ENCODE measurements around the gene ACER3. TPM values are rescaled to one million over a fixed set of nuclear protein-coding genes. Genes with fewer than 3 reads are reported as not detected.

Gene ACER3
- total RNA-seq, 1 experiment from 2014 or later = 26.2 TPM

DNA sequence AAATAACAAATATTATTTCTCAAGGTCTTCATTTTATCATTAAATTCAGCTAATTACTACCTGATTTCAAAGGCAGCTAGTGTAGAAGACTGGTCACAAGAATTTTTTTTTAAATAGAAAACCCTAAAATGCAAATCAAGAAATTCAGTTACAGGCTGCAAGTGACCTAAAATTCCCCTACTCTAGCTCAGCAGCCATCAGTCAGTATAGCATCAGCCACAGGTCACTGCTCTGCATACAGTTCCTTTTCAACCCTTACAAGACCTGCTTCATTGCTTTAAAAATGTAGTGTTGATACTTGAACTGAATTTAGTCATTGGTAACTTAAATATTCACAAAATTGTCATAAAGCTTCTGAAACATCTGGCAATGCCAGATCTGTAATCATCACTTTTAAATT lies 164.0 kb downstream of the ACER3 start:
- in situ Hi-C loops (cut with HindIII; ENCODE audit: low sequenced_read_pairs) = no loop called here
- DNase-seq (ENCODE audit: low spot score) = no peak

DNA sequence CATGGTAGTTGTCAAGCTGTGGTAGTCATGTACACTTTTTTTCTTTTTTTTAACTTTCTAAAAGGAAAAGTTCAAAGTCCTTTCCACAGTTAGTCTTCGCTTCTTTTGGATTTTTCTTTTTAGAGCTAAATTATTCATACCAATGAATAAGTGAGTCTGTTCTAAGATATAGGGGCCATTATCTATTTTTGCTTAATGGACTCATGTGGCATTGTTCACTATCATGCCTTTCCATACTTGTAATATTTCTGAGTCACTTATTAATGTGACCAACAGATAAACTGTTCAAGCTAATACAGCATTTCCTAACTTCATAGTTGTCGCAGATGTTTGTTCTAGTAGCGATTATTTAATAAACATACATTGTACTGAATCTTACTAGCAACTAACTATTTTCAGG lies 165.5 kb downstream of the ACER3 start:
- no peak for DNase-seq (ENCODE audit: low spot score)
- in situ Hi-C loops (cut with HindIII; ENCODE audit: low sequenced_read_pairs) = no loop called here

DNA sequence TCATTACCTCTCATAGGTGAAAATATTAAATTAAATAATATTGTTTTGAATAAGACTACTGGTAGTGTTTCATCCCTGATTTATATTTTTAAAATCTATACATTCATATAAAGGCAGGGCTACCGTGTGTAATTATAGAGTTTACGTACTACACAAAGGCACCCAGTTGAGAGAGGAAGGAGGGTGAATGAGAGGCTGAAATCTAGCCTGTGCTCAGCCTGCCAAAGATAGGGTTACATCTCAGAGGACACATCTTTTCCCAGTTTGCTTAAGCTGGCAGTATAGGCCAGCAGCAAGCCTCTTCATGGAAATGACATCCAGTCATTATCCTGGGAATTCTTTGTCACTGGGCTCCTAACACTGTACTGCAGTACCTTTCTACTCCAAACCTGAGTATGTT lies 166.0 kb downstream of the ACER3 start:
- in situ Hi-C loops (cut with HindIII; ENCODE audit: low sequenced_read_pairs) = no loop called here
- no peak for DNase-seq (ENCODE audit: low spot score)

GRCh38 chr11:77027275-77027674 lies 166.6 kb downstream of the ACER3 start:
- DNase-seq (ENCODE audit: low spot score) = peak; percentile 95
- in situ Hi-C loops (cut with HindIII; ENCODE audit: low sequenced_read_pairs) = no loop called here

GRCh38 chr11:77029829-77030228 lies 169.1 kb downstream of the ACER3 start:
- in situ Hi-C loops (cut with HindIII; ENCODE audit: low sequenced_read_pairs) = no loop called here
- DNase-seq (ENCODE audit: low spot score) = no peak

GRCh38 chr11:77030834-77031414 lies 170.2 kb downstream of the ACER3 start:
- in situ Hi-C loops (cut with HindIII; ENCODE audit: low sequenced_read_pairs) = no loop called here
- no peak for DNase-seq (ENCODE audit: low spot score)

GRCh38 chr11:77031599-77031998 lies 170.9 kb downstream of the ACER3 start:
- DNase-seq (ENCODE audit: low spot score) = no peak
- in situ Hi-C loops (cut with HindIII; ENCODE audit: low sequenced_read_pairs) = no loop called here

DNA sequence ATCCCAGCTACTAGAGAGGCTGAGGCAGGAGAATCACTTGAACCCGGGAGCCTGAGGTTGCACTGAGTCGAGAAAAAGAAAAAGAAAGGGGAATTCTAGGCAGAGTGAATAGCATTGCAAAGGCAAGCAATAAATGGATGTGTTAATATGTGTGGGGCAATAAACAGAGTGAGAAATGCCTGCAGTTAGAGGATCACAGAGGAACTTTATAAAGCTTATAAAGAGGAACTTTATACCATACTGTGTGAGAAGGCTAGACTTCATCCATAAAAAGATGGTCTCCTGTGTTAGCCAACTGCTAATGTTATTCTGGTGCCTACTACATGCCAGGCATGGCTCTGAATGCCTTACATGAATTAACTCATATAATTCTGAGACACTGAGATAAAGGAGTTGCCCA lies 174.3 kb downstream of the ACER3 start:
- in situ Hi-C loops (cut with HindIII; ENCODE audit: low sequenced_read_pairs) = no loop called here
- no peak for DNase-seq (ENCODE audit: low spot score)

DNA sequence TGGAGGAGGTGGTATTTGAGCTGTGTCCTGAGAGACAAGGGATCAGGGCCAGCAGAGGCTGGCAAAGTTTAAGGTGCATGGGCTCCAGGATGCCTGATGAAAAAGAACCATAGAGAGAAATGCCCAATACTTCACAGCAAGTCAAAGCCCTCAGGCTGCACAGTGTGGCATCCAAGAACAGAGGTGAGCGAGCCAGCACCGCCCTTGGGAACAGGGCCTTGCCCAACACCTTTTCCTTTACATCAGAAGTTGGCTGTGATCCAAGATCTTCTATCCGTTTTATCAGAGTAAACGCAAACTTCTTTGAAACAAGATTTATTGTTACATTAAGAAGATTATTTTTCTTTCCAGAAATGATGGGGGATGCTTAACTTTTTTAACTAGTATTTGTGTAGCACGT lies 174.9 kb downstream of the ACER3 start:
- in situ Hi-C loops (cut with HindIII; ENCODE audit: low sequenced_read_pairs) = no loop called here
- DNase-seq (ENCODE audit: low spot score) = no peak

DNA sequence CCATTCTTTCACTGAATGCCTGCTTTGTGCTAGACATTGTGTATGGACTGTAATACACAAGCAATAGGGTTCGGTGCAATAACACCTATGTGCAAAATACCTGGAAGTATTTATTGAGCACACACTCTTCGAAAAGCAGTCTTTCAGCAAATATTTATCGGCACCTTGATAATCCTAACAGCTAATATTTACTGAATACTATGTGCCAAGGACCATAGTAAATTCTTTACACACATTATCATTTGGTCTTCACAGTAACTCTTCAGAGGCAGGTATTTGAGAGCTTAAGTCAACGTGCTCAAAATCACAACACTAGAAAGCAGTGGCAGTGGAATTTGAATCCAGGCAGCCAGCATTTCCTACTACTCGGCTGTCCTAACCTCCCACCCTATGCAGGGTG lies 175.7 kb downstream of the ACER3 start:
- in situ Hi-C loops (cut with HindIII; ENCODE audit: low sequenced_read_pairs) = no loop called here
- DNase-seq (ENCODE audit: low spot score) = no peak

GRCh38 chr11:77037057-77037456 lies 176.3 kb downstream of the ACER3 start:
- in situ Hi-C loops (cut with HindIII; ENCODE audit: low sequenced_read_pairs) = no loop called here
- DNase-seq (ENCODE audit: low spot score) = no peak

- in situ Hi-C loops (cut with HindIII; ENCODE audit: low sequenced_read_pairs) = no loop called here
Observed at GRCh38 chr11:77038029-77038824, 177.5 kb downstream of the ACER3 start.

GRCh38 chr11:77038825-77039326 lies 178.2 kb downstream of the ACER3 start:
- no peak for DNase-seq (ENCODE audit: low spot score)
- in situ Hi-C loops (cut with HindIII; ENCODE audit: low sequenced_read_pairs) = no loop called here

More at GRCh38 chr11:77038029-77038824, 177.5 kb downstream of the ACER3 start:
- no peak for DNase-seq (ENCODE audit: low spot score)

- in situ Hi-C loops (cut with HindIII; ENCODE audit: low sequenced_read_pairs) = no loop called here
- DNase-seq (ENCODE audit: low spot score) = no peak
Observed at GRCh38 chr11:77039491-77040400, 179.0 kb downstream of the ACER3 start.

DNA sequence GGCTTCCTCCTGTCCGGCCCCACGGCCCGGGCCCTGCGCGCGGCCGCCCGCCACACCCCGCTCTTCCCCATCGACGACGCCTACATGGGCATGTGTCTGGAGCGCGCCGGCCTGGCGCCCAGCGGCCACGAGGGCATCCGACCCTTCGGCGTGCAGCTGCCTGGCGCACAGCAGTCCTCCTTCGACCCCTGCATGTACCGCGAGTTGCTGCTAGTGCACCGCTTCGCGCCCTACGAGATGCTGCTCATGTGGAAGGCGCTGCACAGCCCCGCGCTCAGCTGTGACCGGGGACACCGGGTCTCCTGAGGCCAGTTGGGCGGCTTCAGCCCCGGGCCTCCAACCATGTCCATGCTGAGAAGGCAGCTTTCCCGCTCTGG lies 179.7 kb downstream of the ACER3 start:
- in situ Hi-C loops (cut with HindIII; ENCODE audit: low sequenced_read_pairs) = no loop called here
- DNase-seq (ENCODE audit: low spot score) = no peak

DNA sequence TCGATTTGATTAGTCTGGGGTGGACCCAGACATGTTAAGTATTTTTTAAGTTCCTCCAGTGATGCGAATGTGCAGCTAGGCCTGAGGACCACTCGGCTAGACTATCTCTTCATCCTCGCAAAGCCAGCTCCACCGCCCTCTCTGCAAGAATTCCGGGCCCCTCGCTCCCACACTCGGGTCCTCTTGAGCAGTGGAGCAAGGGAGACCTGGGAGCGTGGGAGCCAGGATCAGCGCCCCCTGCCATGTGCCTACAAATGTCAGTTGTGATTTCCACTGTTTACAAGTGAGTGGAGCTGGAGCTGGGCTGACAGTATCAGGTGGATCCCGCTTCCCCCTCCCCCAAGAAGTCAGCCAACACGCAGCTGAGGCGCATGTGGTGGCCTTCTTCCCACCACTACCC lies 180.2 kb downstream of the ACER3 start:
- no peak for DNase-seq (ENCODE audit: low spot score)
- in situ Hi-C loops (cut with HindIII; ENCODE audit: low sequenced_read_pairs) = no loop called here

GRCh38 chr11:77042111-77042726 lies 181.5 kb downstream of the ACER3 start:
- peak; percentile 53 for DNase-seq (ENCODE audit: low spot score)
- in situ Hi-C loops (cut with HindIII; ENCODE audit: low sequenced_read_pairs) = no loop called here

DNA sequence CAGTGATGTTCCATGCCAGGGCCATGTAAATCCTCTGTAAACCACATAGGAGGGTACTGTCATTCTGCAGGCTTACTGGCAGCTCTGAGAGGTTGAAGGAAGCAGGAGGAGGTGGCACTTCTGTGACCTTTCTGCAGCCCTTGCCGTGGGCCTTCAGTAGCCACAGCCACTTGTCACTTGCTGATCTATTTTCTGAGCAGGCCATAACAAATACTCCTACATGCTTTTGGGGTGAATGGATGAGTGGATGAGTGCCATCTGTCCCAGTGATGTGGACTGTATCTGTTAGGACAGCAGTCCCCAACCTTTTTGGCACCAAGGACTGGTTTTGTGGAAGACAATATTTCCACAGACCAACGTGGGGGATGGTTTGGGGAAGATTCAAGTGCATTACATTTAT lies 183.6 kb downstream of the ACER3 start:
- DNase-seq (ENCODE audit: low spot score) = no peak
- in situ Hi-C loops (cut with HindIII; ENCODE audit: low sequenced_read_pairs) = no loop called here

DNA sequence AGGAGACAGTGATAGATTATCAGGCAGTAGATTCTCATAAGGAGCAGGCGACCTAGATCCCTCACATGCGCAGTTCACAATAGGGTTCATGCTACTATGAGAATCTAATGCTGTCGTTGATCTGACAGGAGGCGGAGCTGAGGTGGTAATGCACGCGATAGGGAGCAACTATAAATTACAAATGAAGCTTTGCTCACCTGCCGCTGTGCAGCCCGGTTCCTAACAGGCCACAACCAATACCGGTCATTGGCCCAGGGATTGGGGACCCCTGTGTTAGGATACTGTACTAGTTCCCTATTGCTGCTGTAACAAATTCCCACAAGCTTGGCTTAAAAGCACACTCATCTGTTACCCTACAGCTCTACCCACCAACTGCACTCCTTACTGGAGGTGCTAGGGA lies 184.2 kb downstream of the ACER3 start:
- in situ Hi-C loops (cut with HindIII; ENCODE audit: low sequenced_read_pairs) = no loop called here
- no peak for DNase-seq (ENCODE audit: low spot score)

All from G401 (cell line).